Right lobe of liver (tissue), 6 donors: ENCODE data around the gene DCAF15. TPM values are rescaled to one million over a fixed set of nuclear protein-coding genes. Genes with fewer than 3 reads are reported as not detected.

Experiments
- ATAC-seq, 4 donors: fragments of 200-7000 bp; cut with Tn5 transposase; one replicate each; pipeline ENCODE4 v1.9.1; 2020; ENCODE audit warnings: mild to moderate bottlenecking in 4 of 4, moderate library complexity in 4 of 4
- DNase-seq, 3 donors: peaks; one replicate each; pipeline ENCODE4 v3.0.0-alpha.2; 2020
- H3K27ac ChIP-seq, 3 donors: fragments of 200-600 bp; one replicate each; pipeline ENCODE4 v1.8.0; 2022
- H3K27me3 ChIP-seq, 2 donors: fragments of 200-600 bp; one replicate each; pipeline ENCODE4 v1.8.0; 2022
- H3K36me3 ChIP-seq, 4 donors: fragments of 200-600 bp; sonication (generic) in 1 of 4; one replicate each; pipeline versions ENCODE4 v1.5.1 to v1.8.0; 2017 to 2022; ENCODE audit warnings: control low read depth in 1 of 4
- H3K4me1 ChIP-seq, 4 donors: fragments of 200-600 bp; sonication (generic) in 1 of 4; one replicate each; pipeline versions ENCODE4 v1.5.1 to v1.8.0; 2017 to 2022; ENCODE audit warnings: control low read depth in 1 of 4
- H3K4me3 ChIP-seq, 3 donors: fragments of 200-600 bp; one replicate each; pipeline ENCODE4 v1.8.0; 2022
- H3K9me3 ChIP-seq, 4 donors: fragments of 200-600 bp; sonication (generic) in 1 of 4; one replicate each; pipeline versions ENCODE4 v1.5.1 to v1.8.0; 2017 to 2022; ENCODE audit warnings: control low read depth in 1 of 4
- POLR2A ChIP-seq: fragments of 450-650 bp; IDR thresholded peaks from one replicate; pipeline ENCODE4 v1.6.1; 2017; ENCODE audit warnings: antibody characterized with exemption, mild to moderate bottlenecking
- WGBS: methylation state at CpG from one replicate; pipeline ENCODE4 v1.1.6; 2018; ENCODE audit warnings: low coverage, low lambda C conversion rate; ENCODE audit not compliant: insufficient coverage; ENCODE audit errors: missing lambda C conversion rate; 5-methylcytosine and 5-hydroxymethylcytosine counted together
- intact Hi-C, 2 donors: fragments of 100-400 bp; cut with DNase I; formaldehyde crosslinking; loops; one replicate each; pipeline versions ENCODE4 v1.11.2 to v1.14.1; 2022
- total RNA-seq, 6 experiments: library from RNA; depleted of rRNA in 2 of 6; stranded (reverse); fragments of >200 nt in 2 of 6; fragmentation: NEBNext Ultra II Directional in 3 of 6; extraction: Animal tissue kit (Norgen Biotek cat#: 25700) in 3 of 6; gene quantifications; one replicate each; pipeline versions ENCODE4 v1.1.0 to v1.2.4, GENCODE V29; 2016 to 2023
- TF ChIP-seq, protein P1 (sequence below), 4 donors: fragments of 200-600 bp in 3 of 4; fragments of 450-650 bp in 1 of 4; IDR thresholded peaks; one replicate each; pipeline versions ENCODE4 v1.5.1 to v1.8.0; 2016 to 2022; ENCODE audit warnings: antibody characterized with exemption in 4 of 4, mild to moderate bottlenecking in 2 of 4
- donor health status: DM: no; HTN: yes; CAD: no.
- donor health status: DM: no; HTN: no; CAD: no.
- donor health status: DM: no; HTN: no; CAD: no.
- donor health status: DM: no; HTN: yes; CAD: no.
- donor health status: DM: no; HTN: yes; CAD: no.

Gene DCAF15
- total RNA-seq, 6 experiments from 2014 or later: 5.6 to 8.7 (median 7.7) TPM

- intact Hi-C loops: no loop called here
- Histone ChIP-seq H3K4me3 (no peak overlapping the region), H3K27me3 (no peaks in the 10 kb centered on the region), H3K9me3 (no peaks in the 10 kb centered on the region), H3K36me3 (peaks cover 0 to 8% (median 0%) of the 10 kb centered on the region in 4 donors), H3K4me1 (no peaks in the 10 kb centered on the region), H3K27ac (no peak overlapping the region)
- TF ChIP-seq POLR2A: no peak
- TF ChIP-seq, protein P1, sequence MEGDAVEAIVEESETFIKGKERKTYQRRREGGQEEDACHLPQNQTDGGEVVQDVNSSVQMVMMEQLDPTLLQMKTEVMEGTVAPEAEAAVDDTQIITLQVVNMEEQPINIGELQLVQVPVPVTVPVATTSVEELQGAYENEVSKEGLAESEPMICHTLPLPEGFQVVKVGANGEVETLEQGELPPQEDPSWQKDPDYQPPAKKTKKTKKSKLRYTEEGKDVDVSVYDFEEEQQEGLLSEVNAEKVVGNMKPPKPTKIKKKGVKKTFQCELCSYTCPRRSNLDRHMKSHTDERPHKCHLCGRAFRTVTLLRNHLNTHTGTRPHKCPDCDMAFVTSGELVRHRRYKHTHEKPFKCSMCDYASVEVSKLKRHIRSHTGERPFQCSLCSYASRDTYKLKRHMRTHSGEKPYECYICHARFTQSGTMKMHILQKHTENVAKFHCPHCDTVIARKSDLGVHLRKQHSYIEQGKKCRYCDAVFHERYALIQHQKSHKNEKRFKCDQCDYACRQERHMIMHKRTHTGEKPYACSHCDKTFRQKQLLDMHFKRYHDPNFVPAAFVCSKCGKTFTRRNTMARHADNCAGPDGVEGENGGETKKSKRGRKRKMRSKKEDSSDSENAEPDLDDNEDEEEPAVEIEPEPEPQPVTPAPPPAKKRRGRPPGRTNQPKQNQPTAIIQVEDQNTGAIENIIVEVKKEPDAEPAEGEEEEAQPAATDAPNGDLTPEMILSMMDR (IDR thresholded peaks at IDR 0.05): no peak
- DNase-seq (no peak), ATAC-seq (peak in 1 of 4 donors; percentile 8)
- no CpG with 5 or more reads among the region's 30 CpGs for WGBS
Observed at GRCh38 chr19:13931391-13932148, 20.7 kb upstream of the DCAF15 start.

DNA sequence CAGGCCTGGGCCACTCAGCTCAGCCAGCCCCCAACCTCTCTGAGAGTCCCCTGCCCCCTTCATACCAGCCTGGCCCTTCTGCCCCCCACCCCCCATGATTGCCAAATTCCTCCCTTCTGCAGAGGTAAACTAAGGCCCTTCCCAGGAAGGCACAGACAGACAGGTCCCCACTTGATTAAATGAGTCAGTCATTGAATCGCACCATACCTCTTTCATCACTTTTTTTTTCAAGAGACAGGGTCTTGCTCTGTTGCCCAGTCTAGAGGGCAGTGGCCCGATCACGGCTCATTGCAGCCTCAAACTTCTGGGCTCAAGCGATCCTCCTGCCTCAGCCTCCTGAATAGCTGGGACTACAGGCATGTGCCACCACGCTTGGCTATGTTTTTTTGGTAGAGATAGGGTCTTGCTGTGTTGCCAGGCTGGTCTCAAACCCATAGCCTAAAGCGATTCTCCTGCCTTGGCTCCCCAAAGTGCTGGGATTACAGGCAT, 20.1 kb upstream of the DCAF15 start:
- DNase-seq (no peak), ATAC-seq (no peak)
- H3K27ac ChIP-seq: no peak overlapping the region
- 89% methylated on average over 6 of the region's 6 CpGs for WGBS
- no peak overlapping the region for H3K4me3 ChIP-seq
- H3K9me3 ChIP-seq: no peaks in the 10 kb centered on the region
- TF ChIP-seq POLR2A: no peak
- TF ChIP-seq, protein P1 (IDR thresholded peaks at IDR 0.05): no peak
- no peaks in the 10 kb centered on the region for H3K27me3 ChIP-seq
- peaks cover 0 to 2% (median 0%) of the 10 kb centered on the region in 4 donors for H3K36me3 ChIP-seq
- intact Hi-C loops: no loop called here
- H3K4me1 ChIP-seq: no peaks in the 10 kb centered on the region

GRCh38 chr19:13932911-13933393, 19.4 kb upstream of the DCAF15 start:
- TF ChIP-seq, protein P1 (IDR thresholded peaks at IDR 0.05): no peak
- TF ChIP-seq POLR2A: no peak
- H3K27me3 ChIP-seq: no peaks in the 10 kb centered on the region

GRCh38 chr19:13934785-13935109, 17.6 kb upstream of the DCAF15 start:
- Histone ChIP-seq H3K36me3 (no peaks in the 10 kb centered on the region), H3K27me3 (no peaks in the 10 kb centered on the region), H3K9me3 (no peaks in the 10 kb centered on the region), H3K27ac (no peak overlapping the region), H3K4me1 (no peaks in the 10 kb centered on the region), H3K4me3 (no peak overlapping the region)
- TF ChIP-seq POLR2A: no peak
- TF ChIP-seq, protein P1 (IDR thresholded peaks at IDR 0.05): no peak
- 100% methylated on average over 1 of the region's 2 CpGs for WGBS
- DNase-seq (no peak), ATAC-seq (no peak)
- intact Hi-C loops: no loop called here

More at GRCh38 chr19:13932911-13933393, 19.4 kb upstream of the DCAF15 start:
- H3K4me1 ChIP-seq: no peaks in the 10 kb centered on the region
- H3K4me3 ChIP-seq: no peak overlapping the region
- H3K27ac ChIP-seq: no peak overlapping the region
- no peaks in the 10 kb centered on the region for H3K9me3 ChIP-seq
- ATAC-seq (no peak), DNase-seq (no peak)
- WGBS: 86% methylated on average over 8 of the region's 42 CpGs
- H3K36me3 ChIP-seq: no peaks in the 10 kb centered on the region
- intact Hi-C loops: no loop called here
